ENCODE measurements around the gene ZNF821.
"Not testable (repeated sequence)": the region's sequence is repeated elsewhere in the genome, so short reads cannot be mapped to it uniquely, and the experiment has no call there.

DNA sequence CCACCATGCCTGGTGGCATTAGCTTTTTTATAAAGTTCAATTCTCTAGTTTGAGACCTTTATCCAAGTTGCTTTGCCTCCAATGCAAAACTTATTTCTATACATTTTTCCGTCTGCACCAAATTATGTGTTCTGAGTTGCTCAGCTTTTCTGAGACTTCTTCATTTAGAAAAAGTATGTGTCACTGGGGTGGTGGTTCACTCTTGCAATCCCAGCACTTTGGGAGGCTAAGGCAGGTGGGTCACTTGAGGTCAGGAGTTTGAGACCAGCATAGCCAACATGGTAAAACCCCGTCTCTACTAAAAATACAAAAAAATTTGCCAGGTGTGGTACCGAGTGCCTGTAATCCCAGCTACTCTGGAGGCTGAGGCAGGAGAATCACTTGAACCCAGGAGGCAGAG lies 52.3 kb downstream of the ZNF821 start:
- not testable (repeated sequence) for TF ChIP-seq POLR2AphosphoS5 (IDR thresholded peaks at IDR 0.05); CTCF (IDR thresholded peaks at IDR 0.05 in 8 of 11, conservative IDR thresholded peaks at IDR 0.05 in 3 of 11)
